Measurements from ENCODE around the gene STIM1. TPM values are rescaled to one million over a fixed set of nuclear protein-coding genes. Genes with fewer than 3 reads are reported as not detected.

STIM1 gene
- total and polyA plus RNA-seq, 12 donors, result 11.9 to 55.7 (median 37.4) TPM

GRCh38 chr11:4083198-4083597 is 227.7 kb downstream of the STIM1 start:
- Histone ChIP-seq H3K27ac (no peak overlapping the region), H3K9me3 (no peaks in the 10 kb centered on the region), H3K27me3 (no peaks in the 10 kb centered on the region), H3K4me3 (no peak overlapping the region), H3K36me3 (peaks cover 0 to 72% (median 17%) of the 10 kb centered on the region in 9 donors), H3K4me1 (no peaks in the 10 kb centered on the region)
- ATAC-seq, result no peak
- intact Hi-C loops (cut with DNase I), result no loop called here
- TF ChIP-seq CTCF (IDR thresholded peaks at IDR 0.05), result no peak
- DNase-seq, result no peak
- WGBS, 2 donors, result 85 to 87% methylated on average over 9 of the region's 9 CpGs

DNA sequence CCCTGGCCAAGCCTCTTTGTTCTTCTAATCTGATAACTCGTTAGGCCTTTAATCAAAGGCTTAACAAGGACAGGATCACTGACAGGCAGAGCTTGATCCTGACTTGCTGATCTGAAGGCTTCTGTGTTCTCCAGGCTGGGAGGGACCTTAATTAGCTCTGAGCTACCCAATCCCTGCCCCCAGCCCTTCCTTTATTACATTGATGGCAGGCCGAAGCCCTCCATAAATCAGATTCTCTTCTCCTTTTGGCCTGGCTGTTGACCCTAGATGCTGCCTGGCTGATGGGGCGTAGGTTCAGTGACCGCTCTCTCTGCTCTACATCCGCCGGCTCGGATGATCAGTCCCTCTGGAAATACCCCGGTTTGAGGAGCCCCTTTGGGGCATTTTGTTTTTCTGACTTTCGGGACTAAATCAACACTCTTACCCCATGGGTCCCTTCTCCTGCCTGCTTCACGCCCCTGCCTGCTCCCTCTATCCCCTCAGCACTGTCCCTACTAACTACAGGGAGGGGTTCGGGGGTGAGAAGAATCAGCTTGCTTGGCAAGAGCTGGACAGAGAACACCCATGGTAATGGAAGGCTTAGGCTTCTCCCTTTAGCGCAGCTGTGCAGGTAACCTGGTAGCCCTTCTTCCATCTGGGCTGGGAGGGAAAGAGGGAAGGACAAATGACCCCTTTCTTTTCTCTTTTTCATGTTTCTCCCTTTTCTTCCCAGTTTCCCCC is 229.1 kb downstream of the STIM1 start:
- intact Hi-C loops (cut with DNase I), result no loop called here
- no peak for ATAC-seq
- no peaks in the 10 kb centered on the region for H3K27me3 ChIP-seq
- H3K4me3 ChIP-seq, result no peak overlapping the region
- H3K9me3 ChIP-seq, result no peaks in the 10 kb centered on the region
- H3K27ac ChIP-seq, result no peak overlapping the region
- TF ChIP-seq CTCF (IDR thresholded peaks at IDR 0.05), result no peak
- 94% methylated on average over 12 of the region's 12 CpGs for WGBS, 2 donors
- DNase-seq, result no peak
- H3K36me3 ChIP-seq, result peaks cover 0 to 84% (median 17%) of the 10 kb centered on the region in 9 donors
- H3K4me1 ChIP-seq, result peaks cover 0 to 2% (median 0%) of the 10 kb centered on the region in 9 donors

- Histone ChIP-seq H3K27ac (no peak overlapping the region), H3K27me3 (no peaks in the 10 kb centered on the region), H3K4me3 (no peak overlapping the region), H3K9me3 (no peaks in the 10 kb centered on the region), H3K4me1 (peaks cover 0 to 7% (median 0%) of the 10 kb centered on the region in 9 donors), H3K36me3 (peaks cover 0 to 86% (median 17%) of the 10 kb centered on the region in 9 donors)
- ATAC-seq (no peak), DNase-seq (no peak)
- intact Hi-C loops (cut with DNase I), result no loop called here
- TF ChIP-seq CTCF (IDR thresholded peaks at IDR 0.05), result no peak
Measured at GRCh38 chr11:4085575-4085974, 230.1 kb downstream of the STIM1 start.

- Histone ChIP-seq H3K36me3 (peaks cover 0 to 84% (median 17%) of the 10 kb centered on the region in 9 donors), H3K27me3 (no peaks in the 10 kb centered on the region), H3K9me3 (no peaks in the 10 kb centered on the region), H3K4me3 (no peak overlapping the region), H3K27ac (no peak overlapping the region), H3K4me1 (peaks cover 0 to 10% (median 0%) of the 10 kb centered on the region in 9 donors)
- intact Hi-C loops (cut with DNase I), result no loop called here
- ATAC-seq (no peak), DNase-seq (no peak)
- WGBS, 2 donors, result 88 to 91% methylated on average over 8 of the region's 8 CpGs
- TF ChIP-seq CTCF (IDR thresholded peaks at IDR 0.05), result no peak
Measured at GRCh38 chr11:4086575-4087353, 231.3 kb downstream of the STIM1 start.

Measured in heart right ventricle (tissue), 16 donors.